IMR-90 (cell line): Measurements from ENCODE around the gene PRDM2. TPM values are rescaled to one million over a fixed set of nuclear protein-coding genes. Genes with fewer than 3 reads are reported as not detected.

ENCODE experiments used
- ATAC-seq: fragments of 200-7000 bp; cut with Tn5 transposase; 2 replicates; pipeline ENCODE4 v1.9.1; 2020; ENCODE audit warnings: low read depth, mild to moderate bottlenecking, moderate library complexity
- BruUV-seq: library from RNA; stranded (reverse); fragments of 400-500 nt; replicated peaks from 2 replicates; lab custom pipeline; 2021; lab: Mats Ljungman, UMichigan
- CTCF ChIA-PET: fragments of 300-600 bp; formaldehyde crosslinking; extraction: SDS; loops from one replicate; lab custom pipeline; 2021; ENCODE audit warnings: antibody characterized with exemption; lab: Yijun Ruan, JAX
- POLR2A ChIA-PET: fragments of 300-600 bp; sonication (Branson Sonifier 250); formaldehyde crosslinking; loops from one replicate; lab custom pipeline; 2022; ENCODE audit warnings: antibody characterized with exemption; ENCODE audit not compliant: unreplicated experiment; lab: Charles Lee
- DNase-seq: peaks from one replicate; pipeline ENCODE4 v3.0.0; 2013
- H2AFZ ChIP-seq: replicated peaks from 2 replicates; pipeline ENCODE3; 2013; ENCODE audit warnings: low read length, mild to moderate bottlenecking; ENCODE audit not compliant: poor library complexity
- H2AK5ac ChIP-seq: 2 replicates; pipeline ENCODE4 v1.6.1; 2013; ENCODE audit warnings: low read depth, low read length, inconsistent platforms
- H2AK9ac ChIP-seq: replicated peaks from 2 replicates; pipeline ENCODE3; 2013; ENCODE audit warnings: mild to moderate bottlenecking, low read depth, low read length, moderate library complexity; ENCODE audit not compliant: poor library complexity
- H2BK120ac ChIP-seq: 2 replicates; pipeline ENCODE4 v1.6.1; 2013; ENCODE audit warnings: low read depth, low read length, inconsistent platforms
- H2BK15ac ChIP-seq: 3 replicates; pipeline ENCODE4 v1.6.1; 2013; ENCODE audit warnings: low read depth, low read length, inconsistent platforms
- H2BK20ac ChIP-seq: 2 replicates; pipeline ENCODE4 v1.6.1; 2013; ENCODE audit warnings: low read depth, mild to moderate bottlenecking, inconsistent platforms, low read length, moderate library complexity
- H2BK5ac ChIP-seq: 2 replicates; pipeline ENCODE4 v1.6.1; 2013; ENCODE audit warnings: mild to moderate bottlenecking, low read depth, low read length, inconsistent platforms; ENCODE audit not compliant: poor library complexity, severe bottlenecking
- H3K14ac ChIP-seq: replicated peaks from 2 replicates; pipeline ENCODE4 v1.6.1; 2013; ENCODE audit warnings: low read depth, low read length, inconsistent platforms
- H3K18ac ChIP-seq: 2 replicates; pipeline ENCODE4 v1.6.1; 2013; ENCODE audit warnings: low read depth, low read length, control low read depth
- H3K23ac ChIP-seq: 2 replicates; pipeline ENCODE4 v1.6.1; 2013; ENCODE audit warnings: low read depth, low read length, inconsistent platforms
- H3K27ac ChIP-seq: 2 replicates; pipeline ENCODE4 v1.5.1; 2013; ENCODE audit warnings: mild to moderate bottlenecking, control low read depth, low read length; ENCODE audit not compliant: insufficient read depth
- H3K27me3 ChIP-seq: 2 replicates; pipeline ENCODE4 v1.6.1; 2013; ENCODE audit warnings: low read length; ENCODE audit not compliant: control insufficient read depth, insufficient read depth
- H3K36me3 ChIP-seq: 2 replicates; pipeline ENCODE4 v1.6.1; 2013; ENCODE audit warnings: low read length, mixed read lengths; ENCODE audit not compliant: control insufficient read depth, insufficient read depth
- H3K4ac ChIP-seq: 2 replicates; pipeline ENCODE4 v1.6.1; 2013; ENCODE audit warnings: low read depth, low read length, inconsistent platforms
- H3K4me1 ChIP-seq: 2 replicates; pipeline ENCODE4 v1.6.1; 2013; ENCODE audit warnings: low read length, mixed read lengths; ENCODE audit not compliant: control insufficient read depth, insufficient read depth
- H3K4me2 ChIP-seq: 2 replicates; pipeline ENCODE4 v1.6.1; 2013; ENCODE audit warnings: low read depth, mild to moderate bottlenecking, control low read depth, low read length, moderate library complexity
- H3K4me3 ChIP-seq: 2 replicates; pipeline ENCODE4 v1.5.1; 2013; ENCODE audit warnings: low read depth, mild to moderate bottlenecking, control low read depth, low read length, moderate library complexity; ENCODE audit not compliant: insufficient read depth
- H3K56ac ChIP-seq: 2 replicates; pipeline ENCODE4 v1.6.1; 2013; ENCODE audit warnings: low read length, inconsistent platforms; ENCODE audit not compliant: insufficient read depth; ENCODE audit errors: extremely low read depth
- H3K79me1 ChIP-seq, 2 experiments: 2 replicates each; pipeline ENCODE4 v1.6.1; 2013; ENCODE audit warnings: low read length in 2 of 2, inconsistent platforms in 1 of 2, low read depth in 1 of 2
- H3K9ac ChIP-seq: 2 replicates; pipeline ENCODE4 v1.6.1; 2013; ENCODE audit warnings: low read depth, low read length, control low read depth
- H3K9me1 ChIP-seq: 2 replicates; pipeline ENCODE4 v1.6.1; 2013; ENCODE audit warnings: low read length, inconsistent platforms; ENCODE audit not compliant: insufficient read depth
- H3K9me3 ChIP-seq: 2 replicates; pipeline ENCODE4 v1.6.1; 2013; ENCODE audit warnings: low read length; ENCODE audit not compliant: control insufficient read depth, insufficient read depth
- H4K20me1 ChIP-seq: 2 replicates; pipeline ENCODE4 v1.6.1; 2013; ENCODE audit warnings: low read length, inconsistent platforms; ENCODE audit not compliant: insufficient read depth
- H4K5ac ChIP-seq: 2 replicates; pipeline ENCODE4 v1.6.1; 2013; ENCODE audit warnings: mild to moderate bottlenecking, low read depth, low read length, control low read depth
- H4K8ac ChIP-seq, 2 experiments: 2 replicates each; pipeline ENCODE4 v1.6.1; 2013; ENCODE audit warnings: low read depth in 2 of 2, low read length in 2 of 2, control low read depth in 1 of 2, inconsistent platforms in 1 of 2
- H4K91ac ChIP-seq: 2 replicates; pipeline ENCODE4 v1.6.1; 2013; ENCODE audit warnings: low read depth, low read length, inconsistent platforms; ENCODE audit not compliant: insufficient read depth
- BHLHE40 ChIP-seq: fragments of 150-350 bp; IDR thresholded peaks from 2 replicates; pipeline ENCODE4 v1.6.1; 2016; ENCODE audit warnings: mild to moderate bottlenecking, low read depth, low read length
- CEBPB ChIP-seq: IDR thresholded peaks from 2 replicates; pipeline ENCODE4 v1.6.1; 2012; ENCODE audit warnings: low read depth, low read length, improper control_type of control experiment
- CHD1 ChIP-seq: IDR thresholded peaks from 2 replicates; pipeline ENCODE4 v1.6.1; 2012; ENCODE audit warnings: low read depth, low read length, improper control_type of control experiment
- MAFK ChIP-seq: IDR thresholded peaks from 2 replicates; pipeline ENCODE4 v1.6.1; 2012; ENCODE audit warnings: low read depth, low read length, improper control_type of control experiment
- MAZ ChIP-seq: IDR thresholded peaks from 2 replicates; pipeline ENCODE4 v1.6.1; 2012; ENCODE audit warnings: low read depth, mild to moderate bottlenecking, low read length, improper control_type of control experiment, moderate library complexity, borderline replicate concordance
- MXI1 ChIP-seq: IDR thresholded peaks from 2 replicates; pipeline ENCODE4 v1.6.1; 2012; ENCODE audit warnings: low read depth, mild to moderate bottlenecking, low read length, moderate library complexity, borderline replicate concordance
- NFE2L2 ChIP-seq: fragments of 150-350 bp; IDR thresholded peaks from 2 replicates; pipeline ENCODE4 v1.6.1; 2016; ENCODE audit warnings: low read depth, mild to moderate bottlenecking, low read length
- POLR2A ChIP-seq: IDR thresholded peaks from 2 replicates; pipeline ENCODE4 v1.6.1; 2012; ENCODE audit warnings: mild to moderate bottlenecking, low read depth, low read length
- RCOR1 ChIP-seq: IDR thresholded peaks from 2 replicates; pipeline ENCODE4 v1.6.1; 2012; ENCODE audit warnings: mild to moderate bottlenecking, low read length, improper control_type of control experiment; ENCODE audit not compliant: insufficient replicate concordance
- RFX5 ChIP-seq: IDR thresholded peaks from 2 replicates; pipeline ENCODE4 v1.8.0; 2012; ENCODE audit warnings: low read depth, mild to moderate bottlenecking, low read length, moderate library complexity
- SMC3 ChIP-seq: fragments of 150-350 bp; IDR thresholded peaks from 2 replicates; pipeline ENCODE4 v1.6.1; 2016; ENCODE audit warnings: low read depth, mild to moderate bottlenecking, antibody characterized with exemption, low read length, moderate library complexity
- WGBS, 2 experiments: methylation state at CpG; one replicate each; pipeline versions ENCODE4 v1.1.5 to v1.1.7; 2013; ENCODE audit warnings: missing lambda C conversion rate in 2 of 2; ENCODE audit not compliant: insufficient read length in 1 of 2; ENCODE audit errors: extremely low coverage in 2 of 2; 5-methylcytosine and 5-hydroxymethylcytosine counted together
- dilution Hi-C: fragments of 300-500 bp; cut with HindIII; formaldehyde crosslinking; loops from one replicate; pipeline ENCODE4 v1.14.3; 2018; ENCODE audit warnings: low sequenced_read_pairs; ENCODE audit not compliant: unreplicated experiment
- in situ Hi-C: fragments of 300-500 bp; cut with MboI; formaldehyde crosslinking; loops from 3 replicates; pipeline ENCODE4 v1.14.3; 2019; ENCODE audit warnings: low sequenced_read_pairs, inconsistent platforms, mixed read lengths
- intact Hi-C: fragments of 100-400 bp; cut with micrococcal nuclease; formaldehyde crosslinking; loops from 2 replicates; pipeline ENCODE4 v1.10.0; 2022
- polyA plus RNA-seq, 3 experiments: library from polyadenylated mRNA; depleted of rRNA; stranded (reverse); fragments of >200 nt; gene quantifications; 2 replicates each; pipeline ENCODE4 v1.2.3, GENCODE V29; 2012; ENCODE audit warnings: low replicate concordance in 1 of 3
- total RNA-seq: library from RNA; depleted of rRNA; stranded (reverse); fragments of >200 nt; gene quantifications from 2 replicates; pipeline ENCODE4 v1.2.3, GENCODE V29; 2012
- TF ChIP-seq, protein P1 (sequence below): fragments of 150-350 bp; IDR thresholded peaks from 2 replicates; pipeline ENCODE4 v1.6.1; 2017; ENCODE audit warnings: mild to moderate bottlenecking, antibody characterized with exemption, low read length, low read depth
- TF ChIP-seq, protein P2 (sequence below): fragments of 150-350 bp; IDR thresholded peaks from 2 replicates; pipeline ENCODE4 v1.6.1; 2016; ENCODE audit warnings: low read depth, mild to moderate bottlenecking, low read length, moderate library complexity, borderline replicate concordance

The PRDM2 gene
- total and polyA plus RNA-seq, 2 of the 4 experiments (the other 2 are of a cell fraction), result 3.4 to 8.9 TPM

DNA sequence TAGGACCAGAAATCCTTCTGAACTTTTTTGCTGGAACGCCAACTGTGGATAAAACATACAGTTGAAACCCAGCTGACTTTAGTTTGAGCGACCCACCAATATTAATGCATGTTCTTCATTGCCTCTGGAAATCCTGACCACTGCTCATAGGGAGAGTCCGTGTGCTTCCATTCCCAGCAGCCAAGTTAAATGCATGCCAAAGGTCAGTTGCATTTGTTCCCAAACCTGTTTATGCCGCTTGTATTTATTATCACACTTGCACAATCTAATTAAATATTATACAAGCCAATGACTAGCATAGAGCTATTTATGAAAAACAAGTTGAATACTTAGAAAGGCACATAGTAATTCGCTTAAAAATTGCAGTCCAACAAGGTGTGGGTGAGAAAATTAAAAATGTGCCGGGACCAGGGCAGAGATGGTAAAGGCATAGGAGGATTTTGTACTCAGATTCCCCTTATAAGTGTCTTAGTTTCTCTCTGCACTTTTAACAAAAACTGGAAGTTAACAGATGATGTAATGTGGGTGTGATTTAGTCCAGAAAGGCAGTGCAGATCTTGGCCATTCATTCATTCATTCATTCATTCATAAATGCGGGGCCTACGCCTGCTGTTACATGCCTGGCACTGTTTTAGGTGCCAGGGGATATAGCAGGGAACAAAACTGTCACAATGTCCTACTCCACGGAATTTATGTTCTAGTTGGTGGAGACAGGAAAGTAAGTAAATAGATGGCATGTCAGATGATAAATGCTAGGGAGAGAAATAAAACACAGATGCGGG, 99.7 kb downstream of the PRDM2 start:
- Histone ChIP-seq H4K20me1 (no peaks in the 10 kb centered on the region), H3K9me3 (no peaks in the 10 kb centered on the region), H3K9me1 (peaks cover 3% of the 10 kb centered on the region; the same call in 1 of the 2 replicates), H3K9ac (no peak overlapping the region), H3K79me1 (peaks cover 10 to 31% of the 10 kb centered on the region in 2 experiments), H3K4ac (no peak overlapping the region), H2AK9ac (no peak overlapping the region), H3K36me3 (peaks cover 3% of the 10 kb centered on the region), H3K4me1 (no peaks in the 10 kb centered on the region), H4K5ac (no peak overlapping the region), H2BK20ac (no peak overlapping the region), H3K14ac (no peak overlapping the region), H2BK5ac (no peak overlapping the region), H3K23ac (no peak overlapping the region), H2BK15ac (no peak overlapping the region), H2AFZ (no peak overlapping the region), H3K4me3 (no peak overlapping the region), H3K56ac (no peak overlapping the region), H4K91ac (no peak overlapping the region), H3K27me3 (no peaks in the 10 kb centered on the region), H3K18ac (no peak overlapping the region), H2BK120ac (no peak overlapping the region), H3K4me2 (no peak overlapping the region), H4K8ac (no peak overlapping the region), H3K27ac (no peak overlapping the region), H2AK5ac (no peak overlapping the region)
- 83% methylated on average over 1 of the region's 10 CpGs; no CpG with 5 or more reads in 1 of the 2 experiments for WGBS, 2 experiments
- ATAC-seq, result no peak
- dilution Hi-C loops, result no loop called here
- no TSS peak for BruUV-seq
- ChIA-PET CTCF (no interaction called here), POLR2A (no interaction called here)
- in situ Hi-C loops, result loop anchor here (10.0 kb wide), 1 partner anchor 105 kb away; no protein-coding TSS in a partner anchor
- TF ChIP-seq MAFK, result no peak
- no peak for TF ChIP-seq MXI1
- TF ChIP-seq CHD1, result no peak
- no peak for TF ChIP-seq RCOR1
- TF ChIP-seq NFE2L2, result no peak
- TF ChIP-seq POLR2A, result no peak
- no peak for TF ChIP-seq RFX5
- no peak for TF ChIP-seq MAZ
- TF ChIP-seq BHLHE40, result no peak
- TF ChIP-seq, protein P1, sequence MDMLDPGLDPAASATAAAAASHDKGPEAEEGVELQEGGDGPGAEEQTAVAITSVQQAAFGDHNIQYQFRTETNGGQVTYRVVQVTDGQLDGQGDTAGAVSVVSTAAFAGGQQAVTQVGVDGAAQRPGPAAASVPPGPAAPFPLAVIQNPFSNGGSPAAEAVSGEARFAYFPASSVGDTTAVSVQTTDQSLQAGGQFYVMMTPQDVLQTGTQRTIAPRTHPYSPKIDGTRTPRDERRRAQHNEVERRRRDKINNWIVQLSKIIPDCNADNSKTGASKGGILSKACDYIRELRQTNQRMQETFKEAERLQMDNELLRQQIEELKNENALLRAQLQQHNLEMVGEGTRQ, result no peak
- TF ChIP-seq SMC3, result no peak
- no peak for TF ChIP-seq CEBPB
- TF ChIP-seq, protein P2, sequence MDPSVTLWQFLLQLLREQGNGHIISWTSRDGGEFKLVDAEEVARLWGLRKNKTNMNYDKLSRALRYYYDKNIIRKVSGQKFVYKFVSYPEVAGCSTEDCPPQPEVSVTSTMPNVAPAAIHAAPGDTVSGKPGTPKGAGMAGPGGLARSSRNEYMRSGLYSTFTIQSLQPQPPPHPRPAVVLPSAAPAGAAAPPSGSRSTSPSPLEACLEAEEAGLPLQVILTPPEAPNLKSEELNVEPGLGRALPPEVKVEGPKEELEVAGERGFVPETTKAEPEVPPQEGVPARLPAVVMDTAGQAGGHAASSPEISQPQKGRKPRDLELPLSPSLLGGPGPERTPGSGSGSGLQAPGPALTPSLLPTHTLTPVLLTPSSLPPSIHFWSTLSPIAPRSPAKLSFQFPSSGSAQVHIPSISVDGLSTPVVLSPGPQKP, result no peak
- DNase-seq, result no peak
- intact Hi-C loops, result no loop called here
